ENCODE data around the gene USP27X.

USP27X gene

GRCh38 chrX:49892542-49892941 lies 13.3 kb downstream of the USP27X start:
- no peak for DNase-seq

GRCh38 chrX:49896951-49897350 lies 17.7 kb downstream of the USP27X start:
- DNase-seq, result no peak

- DNase-seq, result no peak
Observed at GRCh38 chrX:49901048-49901447, 21.8 kb downstream of the USP27X start.

GRCh38 chrX:49910344-49910743 lies 31.1 kb downstream of the USP27X start:
- no peak for DNase-seq

- DNase-seq, result no peak
Observed at GRCh38 chrX:49912086-49912485, 32.8 kb downstream of the USP27X start.

GRCh38 chrX:49912861-49913260 lies 33.6 kb downstream of the USP27X start:
- DNase-seq, result no peak

GRCh38 chrX:49915361-49916222 lies 36.3 kb downstream of the USP27X start:
- DNase-seq, result no peak

GRCh38 chrX:49919617-49920016 lies 40.3 kb downstream of the USP27X start:
- DNase-seq, result no peak

- no peak for DNase-seq
Observed at GRCh38 chrX:49921109-49921508, 41.8 kb downstream of the USP27X start.

- peak; percentile 44 to 63 for DNase-seq
Observed at GRCh38 chrX:49922291-49923241, 43.3 kb downstream of the USP27X start, which contains the start of gene CLCN5. Gene CLCN5, plus strand, starts transcription at chrX:49922596. Its CDS starts 2,703 bp downstream, at chrX:49925299.

GRCh38 chrX:49925176-49925575 lies 45.9 kb downstream of the USP27X start:
- DNase-seq, result no peak

GRCh38 chrX:49930039-49930438 lies 50.8 kb downstream of the USP27X start:
- no peak for DNase-seq
